ENCODE measurements around the gene PSMF1. TPM values are rescaled to one million over a fixed set of nuclear protein-coding genes. Genes with fewer than 3 reads are reported as not detected.
A peak's percentile ranks its signal among the peaks of the same experiment; 100 is the strongest.

Gene PSMF1
- total and polyA plus RNA-seq, 9 of the 15 experiments (the other 6 are each of a cell fraction or from before 2014, with no cell fraction given): 8.5 to 192 (median 33.2) TPM

DNA sequence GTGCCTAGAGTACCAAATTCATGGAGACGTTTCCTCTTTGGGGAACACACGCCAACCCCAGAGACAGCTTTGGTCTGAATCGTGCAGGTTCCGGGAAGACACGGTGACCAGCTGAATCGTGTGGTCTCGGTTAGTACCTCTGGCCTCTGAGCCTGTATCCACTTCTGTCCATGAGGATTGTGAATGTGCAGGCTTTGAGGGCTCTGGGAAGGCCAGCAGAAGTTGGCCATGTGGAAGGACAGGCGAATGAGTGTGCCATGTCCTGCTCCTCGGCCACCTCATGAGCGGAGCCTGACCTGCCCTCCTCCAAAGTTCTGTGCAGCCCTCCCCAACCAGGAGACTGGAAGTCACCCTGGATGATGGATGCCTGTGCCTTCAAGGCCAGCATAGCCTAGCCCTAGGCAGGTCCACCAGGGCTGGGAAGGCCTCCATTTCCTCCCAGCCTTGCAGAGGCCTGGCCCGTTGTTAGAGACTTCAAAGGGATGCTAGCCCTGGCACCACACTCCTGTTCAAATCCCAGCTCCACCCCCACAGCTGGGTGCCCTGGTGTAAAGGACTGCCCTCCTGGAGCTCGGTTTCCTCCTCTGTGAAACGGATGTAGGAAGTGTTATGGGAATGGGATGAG lies 68.1 kb downstream of the PSMF1 start:
- Histone ChIP-seq H3K4me3 (no peak overlapping the region), H4K20me1 (replicated peaks; ENCODE audit: control insufficient read depth, insufficient read depth, low read length) (no peaks in the 10 kb centered on the region), H3K4me2 (ENCODE audit: insufficient read depth, low read length) (peak overlapping the region; percentile 51), H3K9me3 (replicated peaks; ENCODE audit: control insufficient read depth, insufficient read depth, low read depth, low read length) (no peaks in the 10 kb centered on the region), H3K4me1 (replicated peaks in 1 of 2; ENCODE audit: control insufficient read depth in 2 of 2, insufficient read depth in 2 of 2, low read length in 2 of 2) (peaks cover 64 to 67% of the 10 kb centered on the region in 2 experiments), H3K27ac (ENCODE audit: extremely low read depth, low read depth, low read length) (peak overlapping the region; percentile 59), H3K9ac (ENCODE audit: insufficient read depth in 1 of 2, low read depth in 2 of 2, low read length in 2 of 2) (peak overlapping the region; percentile 60 to 81; a peak in 3 of 4 replicates), H3K79me2 (ENCODE audit: control insufficient read depth, insufficient read depth, low read length) (peaks cover 24% of the 10 kb centered on the region), H3K27me3 (ENCODE audit: control insufficient read depth in 2 of 2, insufficient read depth in 2 of 2, low read length in 2 of 2) (no peaks in the 10 kb centered on the region), H3K36me3 (ENCODE audit: control insufficient read depth, insufficient read depth, low read length) (0 out of 3 replicates have a peak, but pooled peaks cover 4% of the 10 kb centered on the region), H2AFZ (ENCODE audit: low read depth, low read length) (peak overlapping the region; percentile 62), H3K9me1 (ENCODE audit: control insufficient read depth, insufficient read depth, low read length) (peaks cover 4% of the 10 kb centered on the region)
- FAIRE-seq (no peak), ATAC-seq (no peak), DNase-seq (ENCODE audit: extremely low read depth in 1 of 4, low spot score in 3 of 4) (no peak)
- intact Hi-C loops (cut with micrococcal nuclease): loop anchor here (10.0 kb wide), 1 partner anchor 372 kb away; no protein-coding TSS in a partner anchor
- TF ChIP-seq IRF2 (CRISPR knock-in tag; IDR thresholded peaks at IDR 0.05) (no peak), ZNF146 (CRISPR knock-in tag; IDR thresholded peaks at IDR 0.05; ENCODE audit: unreplicated experiment) (no peak), SMARCE1 (IDR thresholded peaks at IDR 0.05) (no peak), ZNF511 (CRISPR knock-in tag; IDR thresholded peaks at IDR 0.05) (0 out of 2 replicates have a peak, but pooled peaks have one; percentile 31)
- TF ChIP-seq, protein P1, sequence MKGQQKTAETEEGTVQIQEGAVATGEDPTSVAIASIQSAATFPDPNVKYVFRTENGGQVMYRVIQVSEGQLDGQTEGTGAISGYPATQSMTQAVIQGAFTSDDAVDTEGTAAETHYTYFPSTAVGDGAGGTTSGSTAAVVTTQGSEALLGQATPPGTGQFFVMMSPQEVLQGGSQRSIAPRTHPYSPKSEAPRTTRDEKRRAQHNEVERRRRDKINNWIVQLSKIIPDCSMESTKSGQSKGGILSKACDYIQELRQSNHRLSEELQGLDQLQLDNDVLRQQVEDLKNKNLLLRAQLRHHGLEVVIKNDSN (CRISPR knock-in tag; IDR thresholded peaks at IDR 0.05): 0 out of 2 replicates have a peak, but pooled peaks have one; percentile 19
- in situ Hi-C loops (cut with MboI): no loop called here
- CTCF ChIA-PET (ENCODE audit: low intra/inter-chr PET ratio): interaction anchor here (1.1 kb wide), 1 partner anchor 15 kb away, joined by 3 read pairs; no protein-coding TSS in a partner anchor
- WGBS (ENCODE audit: insufficient coverage, low coverage, missing lambda C conversion rate): 66% methylated on average over 13 of the region's 13 CpGs
- POLR2A ChIA-PET: no interaction called here
- BruUV-seq (replicated peaks): no TSS peak
